GM18873 (cell line): ENCODE results near the gene SCGB3A1.

Source experiments
- ATAC-seq: cut with Tn5 transposase; IDR thresholded peaks from one replicate; pipeline ENCODE4 v1.9.1; 2021; ENCODE audit warnings: mild to moderate bottlenecking, moderate library complexity, moderate number of reproducible peaks; ENCODE audit not compliant: unreplicated experiment, low FRiP score

The SCGB3A1 gene, protein sequence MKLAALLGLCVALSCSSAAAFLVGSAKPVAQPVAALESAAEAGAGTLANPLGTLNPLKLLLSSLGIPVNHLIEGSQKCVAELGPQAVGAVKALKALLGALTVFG

DNA sequence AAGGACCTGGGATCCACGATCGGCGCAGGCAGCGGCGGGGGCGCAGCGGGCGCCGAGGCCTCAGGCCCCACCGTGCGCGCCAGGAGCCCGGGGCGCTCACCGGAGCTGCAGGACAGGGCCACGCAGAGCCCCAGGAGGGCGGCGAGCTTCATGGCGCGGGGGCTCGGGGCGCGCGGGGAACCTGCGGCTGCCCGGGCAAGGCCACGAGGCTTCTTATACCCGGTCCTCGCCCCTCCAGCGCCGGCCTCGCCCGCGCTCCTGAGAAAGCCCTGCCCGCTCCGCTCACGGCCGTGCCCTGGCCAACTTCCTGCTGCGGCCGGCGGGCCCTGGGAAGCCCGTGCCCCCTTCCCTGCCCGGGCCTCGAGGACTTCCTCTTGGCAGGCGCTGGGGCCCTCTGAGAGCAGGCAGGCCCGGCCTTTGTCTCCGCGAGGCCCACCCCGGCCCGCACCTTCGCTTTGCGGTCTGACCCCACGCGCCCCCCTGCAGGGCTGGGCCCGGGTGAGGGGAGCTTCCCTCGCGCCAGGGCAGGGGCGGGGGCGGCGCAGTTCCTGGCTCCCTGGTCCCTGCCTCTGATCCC lies at the start of gene SCGB3A1:
Gene SCGB3A1 (minus strand): TSS at position 189 of the 577 bp plus-strand sequence. CDS start 37 bp downstream, at position 152.
- no peak for ATAC-seq

DNA sequence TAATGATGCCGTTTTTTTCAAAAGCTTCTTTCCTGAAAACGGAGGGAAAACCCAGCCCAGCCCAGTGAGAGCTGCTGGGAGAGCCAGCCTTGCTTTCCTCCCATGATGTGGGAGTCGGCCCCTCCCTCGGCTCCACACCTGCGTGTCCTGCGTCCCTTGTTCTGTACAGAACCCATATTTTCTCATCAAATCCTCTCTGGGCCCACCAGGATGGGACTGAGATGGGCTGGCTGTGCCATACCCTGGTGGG lies 49.2 kb upstream of the SCGB3A1 start:
- ATAC-seq = no peak

DNA sequence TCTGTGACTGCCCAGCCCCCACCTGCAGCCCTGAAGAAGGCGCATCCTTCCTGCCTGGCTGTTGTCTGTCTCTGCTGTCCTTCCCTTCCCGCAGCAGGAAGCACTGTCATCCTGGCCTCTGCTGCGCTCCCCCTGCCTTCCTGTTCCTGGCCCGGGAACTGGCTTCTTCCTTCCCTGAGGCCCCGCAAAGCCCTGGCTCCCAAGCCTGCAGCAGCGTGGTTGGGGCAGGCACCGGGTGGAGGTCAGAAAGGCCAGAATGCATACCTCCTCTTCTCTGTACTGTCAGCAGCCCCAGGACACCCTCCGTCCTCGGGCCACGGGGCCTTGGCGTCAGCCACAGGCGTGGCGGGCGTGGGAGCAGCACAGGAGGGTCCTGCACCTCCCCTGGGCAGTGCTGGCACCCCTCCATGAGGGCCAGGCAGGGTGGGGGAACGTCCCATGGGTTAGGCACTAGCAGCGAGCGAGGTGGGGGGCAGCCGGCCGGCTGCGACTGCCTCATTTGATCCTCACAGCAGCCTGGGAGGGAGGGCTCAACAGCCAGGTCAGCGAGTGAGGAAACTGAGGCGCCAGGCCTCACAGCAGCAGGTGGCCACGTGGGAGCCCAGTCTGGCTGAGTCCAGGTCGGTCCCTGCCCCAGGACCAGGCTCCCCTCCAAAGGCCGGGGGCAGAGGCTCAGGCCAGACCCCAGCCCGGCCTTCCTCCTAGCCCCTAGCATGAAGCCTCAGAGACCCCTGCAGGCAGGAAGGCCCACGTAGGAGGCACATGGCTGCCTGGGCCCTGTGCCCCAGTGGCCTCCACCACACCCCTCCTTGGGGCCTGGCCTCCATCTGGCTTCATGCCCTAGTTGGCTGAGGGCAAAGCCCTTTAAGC lies 48.7 kb upstream of the SCGB3A1 start:
- ATAC-seq = no peak

DNA sequence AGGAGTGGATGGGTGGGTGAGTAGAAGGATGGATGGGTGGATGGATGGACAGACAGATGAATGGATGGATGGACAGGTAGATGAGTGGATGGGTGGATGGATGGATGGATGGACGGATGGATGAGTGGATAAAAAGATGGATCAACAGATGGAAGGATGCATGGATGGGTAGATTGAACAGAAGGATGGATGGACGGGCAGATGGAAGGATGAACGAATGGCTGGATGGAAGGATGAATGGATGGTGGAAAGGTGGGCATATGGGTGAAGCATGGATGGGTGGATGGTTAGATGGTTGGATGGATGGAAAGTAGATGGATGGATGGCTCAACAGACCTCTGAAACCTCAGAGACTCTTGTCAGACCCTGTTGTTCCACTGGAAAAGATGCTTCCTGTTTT lies 48.0 kb upstream of the SCGB3A1 start:
- no peak for ATAC-seq

DNA sequence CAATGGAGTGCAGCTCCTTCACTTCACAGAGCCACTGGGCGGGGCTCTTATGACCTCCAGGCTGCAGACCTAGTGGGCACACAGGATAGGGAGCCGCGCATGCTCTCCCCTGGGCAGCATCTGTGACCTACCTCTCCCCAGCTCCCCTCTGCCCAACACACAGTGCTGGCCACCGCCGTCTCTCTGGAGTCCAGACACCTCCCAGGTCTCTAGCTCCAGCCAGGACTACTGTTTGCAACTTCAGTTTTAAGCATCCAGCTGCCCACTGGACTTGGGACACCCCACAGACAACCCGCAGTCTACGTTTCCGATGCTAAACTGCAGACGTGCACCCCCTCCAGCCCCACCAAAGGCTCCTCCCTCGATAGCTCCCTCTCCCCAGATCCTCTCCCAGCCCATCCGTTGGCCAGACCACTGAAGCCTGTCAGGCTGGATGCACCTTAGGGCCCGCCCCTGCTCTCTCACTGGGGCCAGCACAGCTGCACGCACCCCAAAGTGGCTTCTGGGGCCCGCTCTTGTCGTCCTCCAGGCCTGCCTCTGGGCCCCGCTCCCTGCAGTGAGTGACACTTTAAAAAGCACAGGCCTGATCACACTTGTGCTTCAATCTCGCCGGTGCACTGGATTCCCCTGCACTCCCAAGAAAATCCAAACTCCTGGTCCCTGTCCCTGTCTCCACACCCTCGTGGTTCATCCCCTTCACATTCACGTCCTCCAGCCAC lies 46.8 kb upstream of the SCGB3A1 start:
- ATAC-seq = no peak

DNA sequence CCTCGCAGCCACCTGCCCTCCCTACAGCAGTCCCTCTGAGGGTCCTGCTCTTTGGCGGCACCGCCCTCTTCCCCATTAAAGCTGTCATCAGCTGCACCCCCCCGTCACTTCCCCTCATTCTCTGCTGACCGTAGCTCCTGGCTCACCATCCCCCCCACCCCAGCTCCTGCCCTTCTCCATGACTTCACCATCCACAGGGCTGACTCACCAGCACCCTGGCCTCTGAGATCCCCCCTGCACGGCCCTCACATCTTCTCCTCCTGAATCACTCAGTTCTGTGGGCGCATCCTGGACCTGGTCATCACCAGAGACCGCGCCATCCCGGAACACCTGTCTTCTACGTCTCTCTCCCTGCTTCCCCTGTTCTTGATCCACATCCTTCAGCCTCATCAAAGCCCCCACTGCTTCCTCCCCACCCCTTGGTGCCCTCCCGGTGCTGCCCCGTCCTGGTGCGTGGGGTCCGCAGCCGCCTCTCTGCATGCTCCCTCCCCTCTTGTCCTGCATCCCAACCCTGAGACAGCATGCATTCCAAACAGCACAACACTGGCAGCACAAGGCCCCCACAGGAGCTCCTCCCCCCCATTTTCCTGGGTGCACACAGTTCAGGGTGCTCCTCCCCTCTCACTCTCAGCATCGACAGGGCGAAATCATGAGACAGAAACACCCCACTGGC lies 45.2 kb upstream of the SCGB3A1 start:
- no peak for ATAC-seq

DNA sequence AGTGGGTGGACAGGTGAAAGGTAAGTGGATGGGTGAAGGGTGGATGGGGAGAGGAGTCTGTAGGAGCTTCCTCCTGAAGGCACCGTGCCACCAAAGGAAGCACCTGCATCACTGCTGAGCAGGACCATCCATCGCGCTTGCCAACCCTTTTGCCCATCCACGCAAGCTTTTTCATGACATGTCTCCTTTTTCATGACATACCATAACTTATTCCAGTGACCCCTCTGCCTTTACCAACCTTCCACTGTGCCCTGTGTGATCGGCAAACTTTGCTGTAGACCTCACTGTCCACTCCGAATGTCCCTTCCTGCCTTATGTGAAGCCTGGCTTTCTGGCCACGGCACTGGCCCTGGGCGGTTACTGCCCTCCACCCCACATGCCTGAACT lies 44.7 kb upstream of the SCGB3A1 start:
- ATAC-seq = no peak

DNA sequence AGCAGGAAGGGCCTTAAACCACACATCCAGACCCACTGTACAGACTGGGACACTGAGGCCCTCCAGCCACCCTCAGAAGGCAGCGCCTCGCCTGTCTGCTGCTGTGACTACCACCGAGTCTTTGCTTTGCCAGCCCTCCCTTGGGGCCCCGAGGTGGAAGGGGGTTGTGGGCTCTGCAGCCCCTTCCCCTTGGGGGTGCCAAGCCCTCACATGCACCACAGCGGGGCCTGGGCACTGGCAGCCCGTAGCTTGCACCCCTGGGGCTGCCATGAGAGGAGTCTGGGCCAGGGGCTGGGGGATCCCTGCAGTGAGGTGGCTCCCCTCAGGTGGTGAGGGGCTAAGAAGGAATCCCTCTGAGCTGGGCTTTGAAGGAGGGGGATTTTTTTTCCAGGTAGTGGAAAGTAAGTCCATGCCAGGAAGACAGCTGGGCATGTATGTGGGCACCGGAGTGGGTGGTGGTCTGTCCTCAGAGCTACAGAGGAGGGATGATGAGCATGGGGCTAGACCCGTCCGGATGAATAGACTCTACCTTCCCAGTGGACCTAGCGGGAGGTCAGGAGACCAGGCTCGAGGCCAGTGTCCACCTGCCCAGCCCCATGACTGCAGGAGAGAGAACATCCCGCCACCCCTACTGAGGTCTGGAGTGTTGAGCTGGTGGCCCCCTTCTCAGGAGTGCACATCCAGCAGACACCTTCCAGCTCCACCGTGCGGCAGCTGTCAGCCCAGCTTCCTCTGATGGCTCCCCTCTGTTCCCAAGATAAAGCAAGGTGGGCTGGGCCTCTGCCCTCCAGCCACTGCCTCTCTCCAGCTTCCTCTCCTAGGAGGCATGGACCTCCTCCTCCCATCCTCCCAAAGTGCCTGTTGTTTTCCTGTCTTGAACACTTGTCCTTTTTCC lies 42.2 kb upstream of the SCGB3A1 start:
- no peak for ATAC-seq

DNA sequence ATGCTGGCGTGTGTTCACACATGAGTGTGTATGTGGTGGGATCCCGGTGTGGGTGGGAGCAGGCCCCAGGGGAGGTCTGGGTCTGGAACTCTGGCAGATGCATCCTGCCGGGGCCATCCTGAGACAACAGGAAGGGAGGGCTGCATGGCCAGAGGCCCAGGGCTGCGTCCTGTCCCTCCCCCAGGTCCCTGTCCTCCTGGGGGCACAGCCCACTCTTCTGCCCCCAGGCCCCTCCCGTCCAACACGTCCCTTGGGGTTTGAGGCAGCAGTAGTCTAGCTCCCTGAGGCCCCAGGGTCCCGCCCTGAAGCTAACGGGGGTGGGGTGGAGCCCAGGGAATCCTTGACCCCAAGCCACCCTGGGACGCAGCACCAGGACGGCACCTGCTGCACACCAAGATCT lies 41.5 kb upstream of the SCGB3A1 start:
- no peak for ATAC-seq

DNA sequence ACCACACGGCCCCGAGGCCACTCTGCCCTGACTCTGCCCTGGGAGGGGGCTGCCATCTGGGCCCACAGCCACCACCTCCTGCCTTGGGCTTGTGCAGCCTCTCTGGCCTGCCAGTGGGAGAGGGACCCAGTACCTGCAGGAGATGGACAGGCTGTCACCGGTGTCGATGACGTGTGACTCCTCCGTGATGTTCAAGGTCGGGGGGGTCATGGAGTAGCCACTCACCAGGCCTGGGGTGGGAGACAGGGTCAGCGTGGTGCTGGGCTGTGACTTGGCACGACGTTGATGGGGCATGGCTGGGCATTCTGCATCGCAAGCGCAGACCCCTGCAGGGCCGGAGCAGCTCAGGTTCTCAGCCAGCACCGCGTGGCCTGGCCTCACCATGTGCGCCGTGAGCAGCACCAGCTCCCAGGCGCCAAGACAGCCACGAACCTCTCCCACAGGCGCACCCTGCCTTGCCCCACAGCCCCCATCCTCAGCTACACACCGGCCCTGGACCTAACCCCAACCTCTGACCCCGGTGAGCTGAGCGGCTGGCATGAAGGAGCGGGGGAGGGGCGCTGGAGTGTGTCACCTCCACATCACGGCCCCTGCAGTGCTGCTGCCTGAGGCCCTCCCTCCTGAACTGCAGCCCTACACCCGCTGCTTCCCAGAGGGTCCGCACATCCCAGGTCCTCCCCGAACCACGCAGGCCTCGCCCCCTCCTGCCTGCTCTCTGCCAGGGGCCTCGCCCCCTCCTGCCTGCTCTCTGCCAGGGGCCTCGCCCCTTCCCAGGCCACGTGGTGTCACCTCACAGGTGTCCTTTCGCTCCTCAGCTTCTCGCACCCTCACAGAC lies 40.5 kb upstream of the SCGB3A1 start:
- no peak for ATAC-seq

DNA sequence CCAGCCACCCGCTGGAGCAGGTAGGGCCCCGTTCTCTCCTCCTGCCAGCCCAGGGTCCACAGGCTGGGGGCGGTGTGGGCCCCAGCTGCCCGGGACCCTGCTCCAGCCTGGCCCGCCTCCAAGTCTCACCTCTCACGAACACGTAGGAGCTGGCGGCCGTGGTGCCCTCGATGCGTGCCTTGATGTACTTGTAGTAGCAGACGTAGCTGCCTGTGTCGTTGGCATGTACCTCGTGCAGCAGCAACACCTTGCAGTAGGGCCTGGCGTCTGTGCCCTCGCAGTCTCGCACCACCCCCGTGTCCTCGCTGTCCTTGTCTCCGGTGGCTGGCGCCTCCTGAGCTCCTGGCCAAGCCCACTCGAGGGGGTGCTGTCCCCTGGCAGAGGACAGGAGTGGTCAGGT lies 39.1 kb upstream of the SCGB3A1 start:
- ATAC-seq = no peak

DNA sequence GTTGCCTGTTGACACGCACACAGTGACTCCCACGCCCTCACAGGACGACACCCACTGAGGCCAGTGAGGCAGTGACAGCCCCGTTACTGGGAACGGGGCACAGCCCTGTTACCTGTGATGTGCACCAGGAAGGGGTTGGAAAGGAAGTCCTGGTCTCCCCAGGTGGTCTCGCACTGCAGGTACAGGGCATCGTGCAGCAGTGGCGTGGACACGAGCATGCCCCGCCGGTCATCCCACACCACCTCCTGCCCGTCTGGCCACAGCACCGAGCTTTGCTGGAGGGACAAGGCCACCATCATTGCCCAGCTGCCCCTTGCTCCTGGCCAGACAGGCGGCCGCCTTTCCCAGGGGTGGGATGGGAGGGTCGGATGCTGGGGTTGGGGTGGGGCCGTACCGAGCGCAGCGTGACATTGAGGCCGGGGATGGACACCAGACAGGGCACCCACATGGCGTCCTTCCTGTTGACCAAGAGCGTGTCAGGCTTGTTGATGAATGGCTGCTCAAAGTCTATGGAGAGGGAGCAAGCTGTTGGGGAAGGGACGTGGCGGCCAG lies 38.6 kb upstream of the SCGB3A1 start:
- no peak for ATAC-seq

DNA sequence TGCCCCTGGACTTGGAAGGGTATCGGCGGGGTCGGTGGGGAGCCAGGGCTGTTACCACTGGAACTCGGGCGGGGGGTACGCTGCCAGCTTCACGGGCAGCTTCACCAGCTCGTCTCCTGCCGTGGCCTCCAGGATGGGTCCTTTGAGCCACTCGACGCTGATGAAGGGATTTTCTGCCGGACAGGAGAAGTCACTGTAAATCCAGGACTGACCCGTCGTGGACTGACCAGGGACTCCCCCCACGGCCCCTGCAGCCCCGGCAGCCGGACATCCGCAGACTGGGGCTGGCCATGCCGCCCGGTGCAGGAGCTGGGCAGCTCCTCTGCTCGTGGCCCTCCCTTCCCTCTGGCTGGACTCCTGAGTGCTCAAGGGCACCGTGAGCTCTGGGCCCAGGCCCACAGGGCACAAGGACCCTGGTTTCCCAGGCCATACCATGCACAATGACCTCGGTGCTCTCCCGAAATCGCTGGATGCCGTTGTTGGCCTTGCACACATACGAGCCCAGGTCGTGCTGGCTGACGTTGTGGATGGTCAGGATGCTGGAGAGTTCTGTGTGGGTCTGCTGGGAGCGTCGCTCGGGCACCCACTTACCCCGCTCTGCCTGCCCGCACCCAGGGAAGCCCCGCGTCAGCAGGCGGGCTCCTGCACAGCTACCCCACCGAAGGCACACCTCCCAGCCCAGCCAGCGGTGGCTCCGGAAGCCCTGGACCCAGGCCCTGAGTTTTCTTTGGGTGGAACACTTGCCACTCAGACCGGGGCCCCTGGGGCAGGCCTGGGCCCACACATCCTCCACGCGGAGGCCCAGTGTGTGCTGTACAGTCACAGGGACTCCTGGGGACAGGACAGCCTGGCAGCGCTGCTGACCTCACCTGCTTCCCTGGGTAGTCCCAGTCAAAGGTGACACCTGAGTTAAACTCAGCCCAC lies 37.8 kb upstream of the SCGB3A1 start:
- ATAC-seq = no peak

DNA sequence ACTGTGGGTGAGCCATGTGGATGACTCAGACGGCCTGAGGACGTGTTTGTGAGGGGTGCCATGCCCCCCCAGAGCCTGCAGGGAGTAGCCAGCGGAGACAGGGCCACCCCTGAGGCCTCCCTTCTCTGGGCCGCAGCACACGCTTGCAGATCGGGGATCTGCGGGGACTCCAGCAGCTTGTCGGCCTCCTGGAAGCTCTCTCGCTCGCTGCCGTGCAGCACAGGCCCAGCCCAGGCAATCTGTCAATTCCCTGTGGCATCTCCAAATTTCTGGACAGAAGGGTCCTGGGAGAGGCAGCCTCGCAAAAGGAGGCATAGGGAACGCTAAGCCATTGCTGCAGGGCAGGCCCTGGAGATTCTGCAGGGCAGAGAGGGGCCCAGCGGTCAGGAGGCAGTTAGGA lies 36.9 kb upstream of the SCGB3A1 start:
- no peak for ATAC-seq

DNA sequence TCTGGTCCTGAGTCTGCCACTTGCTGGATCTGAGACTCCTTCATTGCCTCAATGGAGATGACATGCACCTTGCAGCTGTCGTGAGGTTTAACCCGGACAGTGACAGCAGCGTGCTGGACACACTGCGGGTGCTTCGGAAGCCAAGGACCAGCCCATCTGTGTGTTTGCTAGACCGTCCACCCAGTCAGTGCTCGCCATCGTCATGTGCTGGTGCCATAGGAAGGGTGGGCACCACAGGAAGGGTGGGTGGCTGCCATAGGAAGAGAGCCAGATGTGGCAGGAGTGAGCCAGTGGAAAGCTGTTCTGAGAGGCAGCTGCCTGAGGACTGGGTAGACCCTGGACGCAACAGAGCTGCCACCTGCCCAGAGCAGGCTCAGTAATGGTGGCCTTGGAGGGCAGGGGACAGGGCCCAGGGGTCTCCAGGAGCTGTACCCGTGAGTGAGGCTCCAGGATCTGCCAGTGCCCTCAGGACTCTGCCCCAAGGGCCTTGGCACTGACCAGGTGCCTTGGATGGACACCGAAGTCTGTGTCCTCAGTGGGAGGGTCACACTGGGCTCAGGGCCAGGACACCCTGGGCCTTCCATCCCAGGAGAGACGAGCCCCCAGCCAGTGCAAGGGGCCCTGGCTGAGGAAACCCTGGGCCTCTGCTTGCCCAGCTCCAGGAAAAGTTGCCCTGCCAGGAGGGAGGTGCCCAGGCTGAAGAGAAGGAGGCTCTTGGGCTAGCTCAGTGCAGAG lies 36.3 kb upstream of the SCGB3A1 start:
- ATAC-seq = no peak

DNA sequence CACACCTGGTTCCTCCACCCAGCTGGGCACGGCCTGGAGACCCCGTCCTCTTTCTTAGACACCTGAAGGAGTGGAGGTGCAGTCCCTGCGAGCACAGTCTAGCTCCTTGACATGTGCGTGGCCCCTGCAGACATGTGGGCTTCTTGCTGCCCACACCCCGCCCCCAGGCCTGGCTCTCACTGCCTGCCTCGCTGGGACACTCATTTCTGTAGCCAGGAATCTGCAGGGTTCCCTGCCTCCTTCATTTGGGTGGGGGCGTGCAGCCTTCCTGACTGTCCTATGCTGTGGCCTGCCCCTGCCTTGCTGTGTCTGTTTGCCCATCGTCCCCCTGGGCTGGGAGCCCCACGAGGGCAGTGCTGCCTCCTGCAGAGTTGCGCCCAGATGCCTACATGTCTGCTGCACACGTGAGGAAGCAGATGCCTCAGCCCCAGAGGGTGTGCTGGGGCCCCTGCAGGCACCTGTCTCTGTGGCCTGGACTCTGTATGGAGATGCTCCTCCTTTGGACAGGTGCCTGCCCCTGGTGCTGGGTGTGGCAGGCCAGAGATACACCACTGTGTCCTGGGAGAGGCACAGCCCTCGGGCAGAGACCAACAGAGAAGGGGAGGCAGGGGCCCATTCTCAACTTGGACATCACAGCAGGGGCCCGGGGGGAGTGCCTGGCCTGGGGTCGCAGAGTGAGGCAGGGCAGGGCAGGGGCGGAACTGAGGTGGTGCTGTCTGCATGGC lies 35.5 kb upstream of the SCGB3A1 start:
- no peak for ATAC-seq
